ENCODE measurements around the gene CIDEC.

DNA sequence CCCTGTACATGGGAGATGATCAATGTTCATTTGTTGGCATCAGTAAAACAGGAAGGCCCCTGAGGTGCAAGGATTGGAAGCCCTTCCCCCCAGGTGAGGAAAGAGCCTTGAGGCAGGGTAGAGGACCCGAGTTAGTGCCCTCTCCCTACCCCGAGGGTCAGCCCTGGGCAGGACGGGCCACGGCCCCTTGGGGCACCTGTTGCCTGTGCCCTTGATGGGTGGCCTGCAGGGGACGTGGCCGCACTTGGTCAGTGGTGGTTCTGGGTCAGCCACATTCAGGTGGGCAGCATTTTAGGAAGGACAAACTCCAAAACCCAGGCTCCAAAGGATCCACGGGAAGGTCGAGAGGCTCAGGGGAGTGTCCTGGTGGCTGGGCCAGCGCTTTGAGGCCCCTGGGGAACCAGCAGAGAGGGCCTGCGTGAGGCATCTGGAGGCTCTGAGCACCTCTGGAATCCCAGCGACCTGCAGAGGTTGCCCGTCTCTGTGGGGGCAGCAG is 20.5 kb downstream of the CIDEC start:
- TF ChIP-seq, protein P1, sequence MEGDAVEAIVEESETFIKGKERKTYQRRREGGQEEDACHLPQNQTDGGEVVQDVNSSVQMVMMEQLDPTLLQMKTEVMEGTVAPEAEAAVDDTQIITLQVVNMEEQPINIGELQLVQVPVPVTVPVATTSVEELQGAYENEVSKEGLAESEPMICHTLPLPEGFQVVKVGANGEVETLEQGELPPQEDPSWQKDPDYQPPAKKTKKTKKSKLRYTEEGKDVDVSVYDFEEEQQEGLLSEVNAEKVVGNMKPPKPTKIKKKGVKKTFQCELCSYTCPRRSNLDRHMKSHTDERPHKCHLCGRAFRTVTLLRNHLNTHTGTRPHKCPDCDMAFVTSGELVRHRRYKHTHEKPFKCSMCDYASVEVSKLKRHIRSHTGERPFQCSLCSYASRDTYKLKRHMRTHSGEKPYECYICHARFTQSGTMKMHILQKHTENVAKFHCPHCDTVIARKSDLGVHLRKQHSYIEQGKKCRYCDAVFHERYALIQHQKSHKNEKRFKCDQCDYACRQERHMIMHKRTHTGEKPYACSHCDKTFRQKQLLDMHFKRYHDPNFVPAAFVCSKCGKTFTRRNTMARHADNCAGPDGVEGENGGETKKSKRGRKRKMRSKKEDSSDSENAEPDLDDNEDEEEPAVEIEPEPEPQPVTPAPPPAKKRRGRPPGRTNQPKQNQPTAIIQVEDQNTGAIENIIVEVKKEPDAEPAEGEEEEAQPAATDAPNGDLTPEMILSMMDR (conservative IDR thresholded peaks at IDR 0.05; ENCODE audit: low read length) = no peak
- no peak for TF ChIP-seq EZH2phosphoT487 (IDR thresholded peaks at IDR 0.05; ENCODE audit: borderline replicate concordance)

All from Loucy (cell line).